A549 treated with DMSO at 1 μM for 4 hours (cell line): ENCODE measurements around the gene MOCS1. TPM values are rescaled to one million over a fixed set of nuclear protein-coding genes. Genes with fewer than 3 reads are reported as not detected.

Experiments
- total RNA-seq: library from RNA; stranded (reverse); fragments of 200-300 nt; extraction: Qiagen RNA extraction; gene quantifications from 5 replicates; pipeline ENCODE4 v1.2.3, GENCODE V29; 2022; ENCODE audit warnings: low read depth

Gene MOCS1
- total RNA-seq = 1.3 to 2.3 TPM (median 1.5 TPM) in 5 replicates

GRCh38 chr6:39934131-39934757, at the start of gene MOCS1:
Gene MOCS1 (minus strand): TSS chr6:39934462. CDS start chr6:39934417, 45 bp downstream.

Other genes with a start within 250 kb of the MOCS1 start
- 0.15 to 0.33 TPM (median 0.23 TPM) in 4 of 5 replicates, not detected in the other for gene KIF6, start 209.1 kb downstream of the MOCS1 start, total RNA-seq
- gene DAAM2, start 142.1 kb downstream of the MOCS1 start, total RNA-seq = 0.02 TPM in 1 of 5 replicates, not detected in the others